Measurements from ENCODE around the gene ATRNL1.

- TF ChIP-seq, protein P1, sequence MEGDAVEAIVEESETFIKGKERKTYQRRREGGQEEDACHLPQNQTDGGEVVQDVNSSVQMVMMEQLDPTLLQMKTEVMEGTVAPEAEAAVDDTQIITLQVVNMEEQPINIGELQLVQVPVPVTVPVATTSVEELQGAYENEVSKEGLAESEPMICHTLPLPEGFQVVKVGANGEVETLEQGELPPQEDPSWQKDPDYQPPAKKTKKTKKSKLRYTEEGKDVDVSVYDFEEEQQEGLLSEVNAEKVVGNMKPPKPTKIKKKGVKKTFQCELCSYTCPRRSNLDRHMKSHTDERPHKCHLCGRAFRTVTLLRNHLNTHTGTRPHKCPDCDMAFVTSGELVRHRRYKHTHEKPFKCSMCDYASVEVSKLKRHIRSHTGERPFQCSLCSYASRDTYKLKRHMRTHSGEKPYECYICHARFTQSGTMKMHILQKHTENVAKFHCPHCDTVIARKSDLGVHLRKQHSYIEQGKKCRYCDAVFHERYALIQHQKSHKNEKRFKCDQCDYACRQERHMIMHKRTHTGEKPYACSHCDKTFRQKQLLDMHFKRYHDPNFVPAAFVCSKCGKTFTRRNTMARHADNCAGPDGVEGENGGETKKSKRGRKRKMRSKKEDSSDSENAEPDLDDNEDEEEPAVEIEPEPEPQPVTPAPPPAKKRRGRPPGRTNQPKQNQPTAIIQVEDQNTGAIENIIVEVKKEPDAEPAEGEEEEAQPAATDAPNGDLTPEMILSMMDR (IDR thresholded peaks at IDR 0.05) = no peak
- no peak for TF ChIP-seq POLR2A (IDR thresholded peaks at IDR 0.05)
- TF ChIP-seq POLR2AphosphoS5 (IDR thresholded peaks at IDR 0.05) = no peak
Measured at GRCh38 chr10:115092258-115092554, 959 bp upstream of the ATRNL1 start.

All from prostate gland (tissue), 2 donors.